Kidney (tissue), 14 donors: ENCODE data around the gene FFAR3. TPM values are rescaled to one million over a fixed set of nuclear protein-coding genes. Genes with fewer than 3 reads are reported as not detected.

Experiments
- DNase-seq, 5 donors: peaks; one replicate each; pipeline ENCODE4 v3.0.0-alpha.2; 2013 to 2020
- FAIRE-seq: peaks from 2 replicates; lab custom pipeline; 2012; peaks lifted over from hg19 to GRCh38; lab: Jason Lieb, UNC
- H3K27ac ChIP-seq, 2 donors: one replicate each; pipeline ENCODE4 v1.7.0; 2013; ENCODE audit warnings: low read depth in 2 of 2, low read length in 2 of 2, inconsistent platforms in 1 of 2
- H3K27me3 ChIP-seq: one replicate; pipeline ENCODE4 v1.7.1; 2013; ENCODE audit warnings: low read length, inconsistent platforms; ENCODE audit not compliant: control insufficient read depth, insufficient read depth
- H3K36me3 ChIP-seq, 3 donors: one replicate each; pipeline versions ENCODE4 v1.7.0 to v1.7.1; 2013; ENCODE audit warnings: low read length in 3 of 3, control low read depth in 1 of 3, inconsistent platforms in 1 of 3; ENCODE audit not compliant: insufficient read depth in 3 of 3, control insufficient read depth in 2 of 3
- H3K4me1 ChIP-seq, 3 donors: one replicate each; pipeline versions ENCODE4 v1.7.0 to v1.7.1; 2013; ENCODE audit warnings: low read length in 3 of 3, inconsistent platforms in 1 of 3, low read depth in 1 of 3; ENCODE audit not compliant: control insufficient read depth in 2 of 3, insufficient read depth in 2 of 3
- H3K4me3 ChIP-seq, 3 donors: one replicate each; pipeline versions ENCODE4 v1.7.0 to v1.8.1; 2013; ENCODE audit warnings: low read length in 3 of 3, control low read depth in 1 of 3, inconsistent platforms in 1 of 3
- H3K9ac ChIP-seq, 3 donors: one replicate each; pipeline versions ENCODE4 v1.7.0 to v1.7.1; 2013; ENCODE audit warnings: low read length in 3 of 3, control low read depth in 1 of 3, inconsistent platforms in 1 of 3
- H3K9me3 ChIP-seq, 3 donors: one replicate each; pipeline versions ENCODE4 v1.7.0 to v1.7.1; 2013; ENCODE audit warnings: low read length in 3 of 3, control low read depth in 1 of 3, inconsistent platforms in 1 of 3; ENCODE audit not compliant: control insufficient read depth in 2 of 3, insufficient read depth in 1 of 3
- intact Hi-C: fragments of 100-400 bp; cut with DNase I; formaldehyde crosslinking; loops from one replicate; pipeline ENCODE4 v1.11.1; 2022
- polyA plus RNA-seq: library from polyadenylated mRNA; stranded (reverse); fragments of 350-450 nt; fragmentation: Illumina TruSeq; extraction: RNeasy Lipid Tissue Mini Kit (QIAGEN cat#74804); gene quantifications from one replicate; pipeline ENCODE4 v1.2.3, GENCODE V29; 2014; ENCODE audit warnings: low read depth, low replicate concordance; ENCODE audit not compliant: insufficient read depth
- total RNA-seq: library from RNA; stranded (reverse); fragmentation: NEBNext Ultra II Directional; extraction: Animal tissue kit (Norgen Biotek cat#: 25700); gene quantifications from one replicate; pipeline ENCODE4 v1.2.1, GENCODE V29; 2021
- TF ChIP-seq, protein P1 (sequence below): IDR thresholded peaks from 3 replicates; pipeline ENCODE4 v1.5.1; 2012; ENCODE audit warnings: mild to moderate bottlenecking, moderate library complexity, borderline replicate concordance; ENCODE audit not compliant: insufficient read depth; ENCODE audit errors: extremely low read depth
- donor health status: control.
- donor health status: control.
- donor health status: control.
- donor health status: control.
- donor health status: control.
- donor health status: DM: yes; HTN: yes; CAD: no.
- donor health status: Normal renal cell carcinoma (clear cell type).

FFAR3 gene
- total and polyA plus RNA-seq, 2 donors from 2014 or later = not detected

DNA sequence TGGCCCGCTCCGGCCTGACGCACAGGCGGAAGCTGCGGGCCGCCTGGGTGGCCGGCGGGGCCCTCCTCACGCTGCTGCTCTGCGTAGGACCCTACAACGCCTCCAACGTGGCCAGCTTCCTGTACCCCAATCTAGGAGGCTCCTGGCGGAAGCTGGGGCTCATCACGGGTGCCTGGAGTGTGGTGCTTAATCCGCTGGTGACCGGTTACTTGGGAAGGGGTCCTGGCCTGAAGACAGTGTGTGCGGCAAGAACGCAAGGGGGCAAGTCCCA is 6.1 kb upstream of the FFAR3 start:
- Histone ChIP-seq H3K27me3 (no peaks in the 10 kb centered on the region), H3K9ac (no peak overlapping the region), H3K9me3 (no peaks in the 10 kb centered on the region), H3K4me1 (peaks cover 0 to 2% (median 0%) of the 10 kb centered on the region in 3 donors), H3K4me3 (no peak overlapping the region), H3K36me3 (no peaks in the 10 kb centered on the region), H3K27ac (no peak overlapping the region)
- intact Hi-C loops = loop anchor here (10.0 kb wide), 1 partner anchor 113 kb away; no protein-coding TSS in a partner anchor
- peak in 1 of 5 donors; percentile 64 for DNase-seq
- no peak for FAIRE-seq
- TF ChIP-seq, protein P1, sequence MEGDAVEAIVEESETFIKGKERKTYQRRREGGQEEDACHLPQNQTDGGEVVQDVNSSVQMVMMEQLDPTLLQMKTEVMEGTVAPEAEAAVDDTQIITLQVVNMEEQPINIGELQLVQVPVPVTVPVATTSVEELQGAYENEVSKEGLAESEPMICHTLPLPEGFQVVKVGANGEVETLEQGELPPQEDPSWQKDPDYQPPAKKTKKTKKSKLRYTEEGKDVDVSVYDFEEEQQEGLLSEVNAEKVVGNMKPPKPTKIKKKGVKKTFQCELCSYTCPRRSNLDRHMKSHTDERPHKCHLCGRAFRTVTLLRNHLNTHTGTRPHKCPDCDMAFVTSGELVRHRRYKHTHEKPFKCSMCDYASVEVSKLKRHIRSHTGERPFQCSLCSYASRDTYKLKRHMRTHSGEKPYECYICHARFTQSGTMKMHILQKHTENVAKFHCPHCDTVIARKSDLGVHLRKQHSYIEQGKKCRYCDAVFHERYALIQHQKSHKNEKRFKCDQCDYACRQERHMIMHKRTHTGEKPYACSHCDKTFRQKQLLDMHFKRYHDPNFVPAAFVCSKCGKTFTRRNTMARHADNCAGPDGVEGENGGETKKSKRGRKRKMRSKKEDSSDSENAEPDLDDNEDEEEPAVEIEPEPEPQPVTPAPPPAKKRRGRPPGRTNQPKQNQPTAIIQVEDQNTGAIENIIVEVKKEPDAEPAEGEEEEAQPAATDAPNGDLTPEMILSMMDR = no peak

DNA sequence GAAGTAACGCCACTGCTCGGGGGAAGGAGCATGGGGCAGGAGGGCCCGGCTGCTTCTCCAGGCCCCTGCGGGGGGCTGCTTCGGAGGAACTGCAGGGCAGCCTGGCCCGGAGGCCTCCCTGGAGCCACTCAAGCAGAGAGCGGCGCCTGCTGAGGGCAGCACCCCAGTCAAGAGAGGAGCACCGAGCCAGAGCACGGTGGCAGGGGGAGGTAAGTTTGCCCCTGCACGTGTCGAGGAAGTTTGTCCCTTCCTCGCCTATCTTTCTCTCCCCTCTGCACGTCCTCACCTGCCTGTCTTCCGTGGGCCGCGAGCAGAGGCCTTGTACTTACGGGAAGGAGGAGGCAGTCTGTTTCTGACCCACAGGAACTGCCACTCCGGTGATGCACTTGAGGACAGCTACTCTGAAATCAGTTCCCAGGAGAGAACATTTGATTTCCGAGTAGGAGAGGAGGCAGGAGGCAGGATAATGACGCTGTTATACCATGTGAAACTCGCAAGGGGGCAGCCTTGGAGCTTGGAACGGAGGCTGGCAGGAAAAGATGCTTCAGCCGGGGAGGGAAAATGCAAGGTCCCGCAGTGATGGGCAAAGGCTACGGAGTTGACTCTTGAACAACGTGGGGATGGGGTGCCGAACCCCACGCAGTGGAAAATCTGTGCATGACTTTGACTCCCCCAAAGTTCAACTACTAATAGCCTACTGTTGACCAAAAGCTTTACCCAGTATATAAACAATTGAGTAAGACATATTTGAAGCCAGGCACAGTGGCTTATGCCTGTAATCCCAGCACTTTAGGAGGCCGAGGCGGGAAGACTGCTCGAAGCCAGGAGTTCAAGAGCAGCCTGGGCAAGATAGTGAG is 5.6 kb upstream of the FFAR3 start:
- intact Hi-C loops = loop anchor here (10.0 kb wide), 1 partner anchor 112 kb away; no protein-coding TSS in a partner anchor
- H3K27me3 ChIP-seq = no peaks in the 10 kb centered on the region
- no peak overlapping the region for H3K27ac ChIP-seq
- H3K4me1 ChIP-seq = peaks cover 0 to 2% (median 0%) of the 10 kb centered on the region in 3 donors
- H3K36me3 ChIP-seq = no peaks in the 10 kb centered on the region
- DNase-seq (peak; percentile 79 to 87 (median 80)), FAIRE-seq (no peak)
- no peak overlapping the region for H3K9ac ChIP-seq
- TF ChIP-seq, protein P1 = peak; percentile 90
- H3K4me3 ChIP-seq = no peak overlapping the region
- no peaks in the 10 kb centered on the region for H3K9me3 ChIP-seq

DNA sequence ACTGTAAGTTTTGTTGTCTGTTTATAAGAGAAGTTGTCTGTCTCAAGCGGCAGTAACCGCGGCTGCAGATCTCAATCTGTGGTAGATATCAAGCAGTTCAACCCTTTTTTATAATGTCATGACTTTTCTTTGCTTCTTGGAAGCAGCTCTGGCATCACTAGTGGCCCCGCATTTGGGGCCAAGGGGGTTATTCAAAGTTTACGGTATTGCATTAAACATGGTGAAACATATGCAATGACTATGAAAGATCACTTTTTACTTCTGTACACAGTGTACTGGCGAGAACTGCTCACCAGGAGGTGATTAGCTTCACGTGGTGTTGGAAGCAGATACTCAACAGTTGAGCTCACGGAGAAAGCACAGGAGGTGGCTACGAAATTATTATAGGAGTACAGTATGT is 4.6 kb upstream of the FFAR3 start:
- FAIRE-seq = no peak
- Histone ChIP-seq H3K9me3 (no peaks in the 10 kb centered on the region), H3K27ac (no peak overlapping the region), H3K4me1 (peaks cover 0 to 2% (median 0%) of the 10 kb centered on the region in 3 donors), H3K27me3 (no peaks in the 10 kb centered on the region), H3K9ac (no peak overlapping the region), H3K4me3 (no peak overlapping the region), H3K36me3 (no peaks in the 10 kb centered on the region)
- intact Hi-C loops = loop anchor here (10.0 kb wide), 1 partner anchor 111 kb away; no protein-coding TSS in a partner anchor
- DNase-seq = peak in 1 of 5 donors; percentile 4
- TF ChIP-seq, protein P1 = no peak
